Gastrocnemius medialis (tissue), 4 donors: ENCODE results near the gene DNAJA4. TPM values are rescaled to one million over a fixed set of nuclear protein-coding genes. Genes with fewer than 3 reads are reported as not detected.

Experiments used
- ATAC-seq, 2 donors: fragments of 150-250 bp; one replicate each; pipeline ENCODE4 v1.9.1; 2016
- DNase-seq, 2 donors: peaks; one replicate each; pipeline ENCODE4 v3.0.0-alpha.2; 2019
- H3K27ac ChIP-seq, 4 donors: fragments of 200-600 bp; sonication (generic); 1 replicate in 1 of 4; 2 replicates in 3 of 4; pipeline ENCODE4 v1.5.1; 2016 to 2018; ENCODE audit warnings: mild to moderate bottlenecking in 2 of 4, moderate library complexity in 1 of 4
- H3K27me3 ChIP-seq, 3 donors: fragments of 200-600 bp; sonication (generic) in 2 of 3; 1 replicate in 1 of 3; 2 replicates in 2 of 3; pipeline versions ENCODE4 v1.5.1 to v1.6.0; 2016 to 2019; ENCODE audit warnings: mild to moderate bottlenecking in 1 of 3, moderate library complexity in 1 of 3
- H3K36me3 ChIP-seq, 2 donors: fragments of 200-600 bp; sonication (generic) in 1 of 2; one replicate each; pipeline ENCODE4 v1.5.1; 2017 to 2018
- H3K4me1 ChIP-seq, 2 donors: fragments of 200-600 bp; sonication (generic) in 1 of 2; one replicate each; pipeline ENCODE4 v1.5.1; 2016 to 2017; ENCODE audit warnings: mild to moderate bottlenecking in 2 of 2
- H3K4me3 ChIP-seq, 4 donors: fragments of 200-600 bp; sonication (generic) in 3 of 4; 1 replicate in 1 of 4; 2 replicates in 3 of 4; pipeline ENCODE4 v1.5.1; 2016 to 2019; ENCODE audit warnings: mild to moderate bottlenecking in 2 of 4
- H3K9me3 ChIP-seq, 3 donors: fragments of 200-600 bp; sonication (generic) in 2 of 3; 1 replicate in 1 of 3; 2 replicates in 2 of 3; pipeline ENCODE4 v1.5.1; 2016 to 2019
- POLR2A ChIP-seq, 2 donors: fragments of 450-650 bp; IDR thresholded peaks; one replicate each; pipeline ENCODE4 v1.6.1; 2017; ENCODE audit warnings: antibody characterized with exemption in 2 of 2, mild to moderate bottlenecking in 2 of 2, moderate library complexity in 2 of 2
- in situ Hi-C, 4 donors: fragments of 200-750 bp; cut with MboI; loops; one replicate each; pipeline versions ENCODE4 v1.15.0 to v1.8.0; 2017; ENCODE audit warnings: low sequenced_read_pairs in 4 of 4
- intact Hi-C: fragments of 100-400 bp; cut with DNase I; formaldehyde crosslinking; loops from one replicate; pipeline ENCODE4 v1.15.1; 2023; ENCODE audit warnings: low total_unique reads
- total RNA-seq, 4 donors: library from RNA; depleted of rRNA; stranded (reverse); fragments of >200 nt; gene quantifications; one replicate each; pipeline versions ENCODE4 v1.1.0 to v1.2.3, GENCODE V29; 2016
- TF ChIP-seq, protein P1 (sequence below), 5 experiments: fragments of 450-650 bp in 3 of 5; fragments of 200-600 bp in 2 of 5; sonication (generic) in 2 of 5; IDR thresholded peaks in 4 of 5; conservative IDR thresholded peaks in 1 of 5; 1 replicate in 4 of 5; 2 replicates in 1 of 5; pipeline ENCODE4 v1.5.1; 2016 to 2019; ENCODE audit warnings: antibody characterized with exemption in 5 of 5, mild to moderate bottlenecking in 3 of 5, moderate library complexity in 3 of 5

Gene DNAJA4
- total RNA-seq, 4 donors from 2014 or later, result 13.7 to 120 (median 37.8) TPM

- intact Hi-C loops (loop anchor here (1.0 to 5.0 kb wide), 2 partner anchors 65 to 275 kb away; no protein-coding TSS in a partner anchor), in situ Hi-C loops (loop anchor here (5.0 to 25.0 kb wide), 4 partner anchors 67 to 285 kb away; no protein-coding TSS in a partner anchor)
These were observed 22.2 kb upstream of the DNAJA4 start for GRCh38 chr15:78242128-78242527.

DNA sequence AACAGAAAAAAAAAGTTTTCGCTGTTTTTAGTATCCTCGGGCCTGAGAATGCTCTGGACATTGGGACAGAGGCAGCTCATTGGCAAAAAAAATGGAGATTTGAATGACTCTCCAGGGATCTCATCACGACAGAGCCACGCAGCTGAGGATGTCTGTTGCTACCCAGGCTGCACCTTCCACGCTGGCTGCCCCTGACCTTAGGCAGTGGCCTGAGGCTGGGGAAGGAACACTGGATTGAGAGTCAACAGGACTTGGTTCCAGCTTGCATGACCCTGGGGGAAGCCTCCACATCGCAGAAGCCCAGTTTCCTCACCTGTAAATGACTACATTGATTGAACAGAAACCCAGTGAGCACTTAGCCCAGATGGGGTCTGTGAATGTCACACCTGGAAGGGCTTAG is 21.3 kb upstream of the DNAJA4 start:
- DNase-seq, result no peak
- ATAC-seq, result no peak
- H3K4me1 ChIP-seq, result peaks cover 0 to 7% of the 10 kb centered on the region in 2 donors
- intact Hi-C loops (loop anchor here (5.0 kb wide), 1 partner anchor 276 kb away; no protein-coding TSS in a partner anchor), in situ Hi-C loops (loop anchor here (5.0 to 25.0 kb wide), 4 partner anchors 68 to 286 kb away; no protein-coding TSS in a partner anchor)
- no peak overlapping the region for H3K4me3 ChIP-seq
- no peaks in the 10 kb centered on the region for H3K9me3 ChIP-seq
- TF ChIP-seq, protein P1, sequence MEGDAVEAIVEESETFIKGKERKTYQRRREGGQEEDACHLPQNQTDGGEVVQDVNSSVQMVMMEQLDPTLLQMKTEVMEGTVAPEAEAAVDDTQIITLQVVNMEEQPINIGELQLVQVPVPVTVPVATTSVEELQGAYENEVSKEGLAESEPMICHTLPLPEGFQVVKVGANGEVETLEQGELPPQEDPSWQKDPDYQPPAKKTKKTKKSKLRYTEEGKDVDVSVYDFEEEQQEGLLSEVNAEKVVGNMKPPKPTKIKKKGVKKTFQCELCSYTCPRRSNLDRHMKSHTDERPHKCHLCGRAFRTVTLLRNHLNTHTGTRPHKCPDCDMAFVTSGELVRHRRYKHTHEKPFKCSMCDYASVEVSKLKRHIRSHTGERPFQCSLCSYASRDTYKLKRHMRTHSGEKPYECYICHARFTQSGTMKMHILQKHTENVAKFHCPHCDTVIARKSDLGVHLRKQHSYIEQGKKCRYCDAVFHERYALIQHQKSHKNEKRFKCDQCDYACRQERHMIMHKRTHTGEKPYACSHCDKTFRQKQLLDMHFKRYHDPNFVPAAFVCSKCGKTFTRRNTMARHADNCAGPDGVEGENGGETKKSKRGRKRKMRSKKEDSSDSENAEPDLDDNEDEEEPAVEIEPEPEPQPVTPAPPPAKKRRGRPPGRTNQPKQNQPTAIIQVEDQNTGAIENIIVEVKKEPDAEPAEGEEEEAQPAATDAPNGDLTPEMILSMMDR (IDR thresholded peaks at IDR 0.05 in 4 of 5, conservative IDR thresholded peaks at IDR 0.05 in 1 of 5), result no peak
- no peak for TF ChIP-seq POLR2A (IDR thresholded peaks at IDR 0.05)
- H3K27ac ChIP-seq, result no peak overlapping the region
- H3K27me3 ChIP-seq, result no peaks in the 10 kb centered on the region
- no peaks in the 10 kb centered on the region for H3K36me3 ChIP-seq

More at GRCh38 chr15:78242128-78242527, 22.2 kb upstream of the DNAJA4 start:
- Histone ChIP-seq H3K36me3 (no peaks in the 10 kb centered on the region), H3K27me3 (no peaks in the 10 kb centered on the region), H3K27ac (no peak overlapping the region), H3K9me3 (no peaks in the 10 kb centered on the region), H3K4me3 (no peak overlapping the region), H3K4me1 (peaks cover 0 to 7% of the 10 kb centered on the region in 2 donors)
- no peak for TF ChIP-seq POLR2A (IDR thresholded peaks at IDR 0.05)
- TF ChIP-seq, protein P1 (IDR thresholded peaks at IDR 0.05 in 4 of 5, conservative IDR thresholded peaks at IDR 0.05 in 1 of 5), result peak in 3 of 5 experiments; percentile 15 to 50 (median 32)
- ATAC-seq, result peak in 1 of 2 donors; percentile 48
- no peak for DNase-seq

- no peaks in the 10 kb centered on the region for H3K9me3 ChIP-seq
- H3K36me3 ChIP-seq, result no peaks in the 10 kb centered on the region
- H3K27ac ChIP-seq, result no peak overlapping the region
- intact Hi-C loops, result loop anchor here (5.0 kb wide), 1 partner anchor 276 kb away; no protein-coding TSS in a partner anchor
- no peaks in the 10 kb centered on the region for H3K27me3 ChIP-seq
- ATAC-seq, result no peak
- no peak for DNase-seq
- in situ Hi-C loops, result loop anchor here (5.0 to 25.0 kb wide), 4 partner anchors 69 to 286 kb away; no protein-coding TSS in a partner anchor
- H3K4me1 ChIP-seq, result peaks cover 0 to 7% of the 10 kb centered on the region in 2 donors
- H3K4me3 ChIP-seq, result no peak overlapping the region
- TF ChIP-seq, protein P1 (IDR thresholded peaks at IDR 0.05 in 4 of 5, conservative IDR thresholded peaks at IDR 0.05 in 1 of 5), result no peak
- TF ChIP-seq POLR2A (IDR thresholded peaks at IDR 0.05), result no peak
These were observed 20.8 kb upstream of the DNAJA4 start for GRCh38 chr15:78243491-78243941.

DNA sequence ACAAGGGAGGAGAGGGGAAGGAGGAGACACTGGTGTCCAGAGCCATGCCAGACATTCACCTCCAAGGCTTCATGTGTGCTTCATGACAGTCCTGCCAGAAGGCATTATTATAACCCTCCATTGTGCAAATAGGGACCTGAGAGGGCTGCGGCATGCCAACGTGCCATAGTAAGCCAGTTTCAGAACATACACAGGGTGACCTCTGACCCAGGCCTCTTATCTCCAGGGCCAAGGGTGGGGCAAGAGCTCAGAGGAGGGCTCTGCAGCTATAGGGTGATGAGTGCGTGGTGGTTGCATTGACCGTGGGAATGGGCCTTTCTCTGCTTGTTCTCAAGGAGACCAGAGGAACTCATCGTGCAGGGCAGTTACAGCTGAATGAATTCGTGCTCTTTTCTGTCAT is 20.3 kb upstream of the DNAJA4 start:
- no peaks in the 10 kb centered on the region for H3K9me3 ChIP-seq
- in situ Hi-C loops (loop anchor here (5.0 to 25.0 kb wide), 4 partner anchors 69 to 287 kb away; no protein-coding TSS in a partner anchor), intact Hi-C loops (loop anchor here (5.0 kb wide), 1 partner anchor 277 kb away; no protein-coding TSS in a partner anchor)
- no peaks in the 10 kb centered on the region for H3K27me3 ChIP-seq
- no peaks in the 10 kb centered on the region for H3K36me3 ChIP-seq
- no peak for ATAC-seq
- TF ChIP-seq, protein P1 (IDR thresholded peaks at IDR 0.05 in 4 of 5, conservative IDR thresholded peaks at IDR 0.05 in 1 of 5), result no peak
- TF ChIP-seq POLR2A (IDR thresholded peaks at IDR 0.05), result no peak
- peaks cover 0 to 7% of the 10 kb centered on the region in 2 donors for H3K4me1 ChIP-seq
- DNase-seq, result no peak
- no peak overlapping the region for H3K27ac ChIP-seq
- no peak overlapping the region for H3K4me3 ChIP-seq
